Renal cortical epithelial cell (primary cell): ENCODE measurements around the gene SAFB2. TPM values are rescaled to one million over a fixed set of nuclear protein-coding genes. Genes with fewer than 3 reads are reported as not detected.
"Not testable (repeated sequence)": the region's sequence is repeated elsewhere in the genome, so short reads cannot be mapped to it uniquely, and the experiment has no call there.

Source experiments
- DNase-seq: peaks from one replicate; pipeline ENCODE4 v3.0.0-alpha.2; 2011; ENCODE audit warnings: low read depth
- total RNA-seq: library from RNA; depleted of rRNA; stranded (reverse); fragments of >200 nt; gene quantifications from 2 replicates; pipeline ENCODE4 v1.2.3, GENCODE V29; 2014

The SAFB2 gene
- total RNA-seq, 1 donor from 2014 or later = 57.2 TPM

- DNase-seq = no peak
These were observed 10.1 kb upstream of the SAFB2 start for GRCh38 chr19:5632657-5633056.

DNA sequence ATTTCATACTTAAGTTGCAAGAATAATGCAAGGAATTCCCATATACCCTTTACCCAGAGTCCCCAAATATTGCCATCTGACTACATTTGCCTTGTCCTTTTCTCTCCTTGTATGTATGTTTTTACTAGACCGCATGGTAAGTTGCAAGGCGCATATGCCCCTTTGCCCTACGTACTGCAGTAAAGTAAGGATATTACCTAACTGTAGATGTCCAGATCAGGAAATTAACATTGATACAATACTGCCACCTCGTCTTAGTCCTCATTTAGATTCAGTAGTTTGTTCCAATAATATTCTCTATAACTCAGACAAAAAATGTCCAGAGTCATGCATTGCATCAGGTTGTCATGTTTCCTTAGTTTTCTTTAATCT is 9.7 kb upstream of the SAFB2 start:
- no peak for DNase-seq

DNA sequence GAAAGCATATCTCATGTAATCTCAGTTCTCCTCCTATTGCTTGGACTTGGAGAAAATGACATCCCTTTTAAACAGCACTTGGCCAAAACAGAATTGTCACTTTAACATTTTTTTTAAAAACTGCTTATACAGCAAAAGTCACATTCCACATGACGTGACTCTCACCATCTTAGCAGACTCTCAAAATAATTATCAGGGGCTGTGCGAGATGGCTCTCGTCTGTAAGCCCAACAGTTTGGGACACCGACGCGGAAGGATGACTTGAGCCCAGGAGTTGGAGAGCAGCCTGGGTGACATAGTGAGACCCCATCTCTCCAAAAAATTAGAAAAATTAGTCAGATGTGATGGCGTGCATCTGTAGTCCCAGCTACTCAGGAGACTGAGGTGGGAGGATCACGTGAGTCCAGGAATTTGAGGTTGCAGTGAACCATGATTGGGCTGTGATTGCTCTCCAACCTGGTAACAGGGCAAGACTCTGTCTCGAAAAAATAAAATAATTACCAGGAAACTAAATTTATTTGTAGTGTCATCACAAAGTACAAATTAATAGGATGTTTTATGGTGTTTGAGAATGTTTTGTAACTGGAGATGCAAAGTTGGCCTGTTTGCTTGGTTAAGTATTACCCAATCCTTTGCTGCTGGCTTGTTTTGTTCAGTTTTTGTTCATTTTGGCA is 9.1 kb upstream of the SAFB2 start:
- DNase-seq = no peak

DNA sequence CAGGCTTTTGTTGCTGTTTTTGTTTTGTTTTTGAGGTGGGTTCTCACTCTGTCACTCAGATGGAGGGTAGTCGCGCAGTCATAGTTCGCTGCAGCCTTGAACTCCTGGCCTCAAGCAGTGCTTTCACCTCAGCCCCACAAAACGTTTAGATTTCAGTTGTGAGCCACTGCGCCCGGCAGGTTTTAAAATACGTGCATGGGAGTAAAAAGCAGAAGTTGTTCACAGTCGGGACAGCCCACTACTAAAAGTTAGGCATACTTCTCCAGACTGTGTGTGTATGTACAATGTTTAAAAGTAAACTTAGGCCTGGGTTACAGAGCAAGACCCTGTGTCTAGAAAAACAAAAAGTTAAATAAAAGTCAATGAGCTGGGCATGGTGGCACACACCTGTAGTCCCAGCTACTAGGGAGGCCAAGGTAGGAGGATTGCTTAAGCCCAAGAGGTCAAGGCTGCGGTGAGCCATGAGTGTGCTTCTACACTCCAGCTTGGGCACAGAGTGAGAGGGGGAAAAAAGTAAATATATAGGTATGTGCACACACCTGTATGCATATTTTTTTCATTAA is 6.4 kb upstream of the SAFB2 start:
- DNase-seq = no peak

- no peak for DNase-seq
These were observed 5.9 kb upstream of the SAFB2 start for GRCh38 chr19:5628461-5628860.

DNA sequence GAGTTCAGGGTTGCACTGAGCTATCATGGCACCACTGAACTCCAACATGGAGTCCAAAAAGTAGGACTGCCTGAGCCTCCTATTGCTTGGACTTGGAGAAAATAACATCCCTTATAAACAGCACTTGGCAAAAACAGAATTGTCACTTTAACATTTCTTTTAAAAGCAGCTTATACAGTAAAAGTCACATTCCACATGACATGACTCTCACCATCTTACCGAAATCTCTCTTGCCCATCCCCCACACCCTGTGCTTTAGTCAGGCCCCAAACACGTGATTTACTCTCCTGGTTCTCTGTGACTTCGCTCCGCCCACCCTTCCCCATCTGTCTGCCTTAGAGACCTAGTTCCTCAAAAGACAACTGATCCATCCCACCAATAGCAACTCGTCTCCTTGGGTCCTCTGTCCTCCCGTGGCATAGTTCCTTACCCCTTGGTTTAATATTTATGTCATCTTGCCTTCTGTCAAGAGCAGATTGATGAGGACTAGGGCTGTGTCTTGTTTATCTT is 4.9 kb upstream of the SAFB2 start:
- no peak for DNase-seq

DNA sequence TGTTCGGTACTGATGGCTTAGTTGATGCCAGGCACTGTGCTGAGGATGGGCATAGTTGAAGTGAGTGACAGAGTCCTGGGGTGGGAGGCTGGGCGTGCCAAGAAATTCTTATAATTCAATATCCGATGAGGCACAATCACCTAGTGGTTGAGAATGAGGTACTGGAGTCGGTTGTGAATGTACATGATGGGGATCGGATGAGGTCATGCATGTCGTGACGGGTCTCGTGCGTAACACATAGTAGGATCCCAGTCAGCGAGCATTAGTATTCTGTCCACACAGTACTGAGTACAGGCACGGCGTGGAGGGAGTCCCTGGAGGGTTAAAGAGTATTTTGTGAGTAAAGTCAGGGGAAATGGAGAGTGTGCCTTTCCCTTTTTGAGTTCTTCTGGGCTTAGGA is 3.1 kb upstream of the SAFB2 start:
- no peak for DNase-seq

- no peak for DNase-seq
These were observed 2.2 kb upstream of the SAFB2 start for GRCh38 chr19:5624741-5625278.

GRCh38 chr19:5624018-5624663 is 1.6 kb upstream of the SAFB2 start:
- DNase-seq = no peak

- DNase-seq = no peak
These were observed 931 bp upstream of the SAFB2 start for GRCh38 chr19:5623397-5624017.

- no peak for DNase-seq
These were observed 571 bp downstream of the SAFB2 start for GRCh38 chr19:5621945-5622464.

DNA sequence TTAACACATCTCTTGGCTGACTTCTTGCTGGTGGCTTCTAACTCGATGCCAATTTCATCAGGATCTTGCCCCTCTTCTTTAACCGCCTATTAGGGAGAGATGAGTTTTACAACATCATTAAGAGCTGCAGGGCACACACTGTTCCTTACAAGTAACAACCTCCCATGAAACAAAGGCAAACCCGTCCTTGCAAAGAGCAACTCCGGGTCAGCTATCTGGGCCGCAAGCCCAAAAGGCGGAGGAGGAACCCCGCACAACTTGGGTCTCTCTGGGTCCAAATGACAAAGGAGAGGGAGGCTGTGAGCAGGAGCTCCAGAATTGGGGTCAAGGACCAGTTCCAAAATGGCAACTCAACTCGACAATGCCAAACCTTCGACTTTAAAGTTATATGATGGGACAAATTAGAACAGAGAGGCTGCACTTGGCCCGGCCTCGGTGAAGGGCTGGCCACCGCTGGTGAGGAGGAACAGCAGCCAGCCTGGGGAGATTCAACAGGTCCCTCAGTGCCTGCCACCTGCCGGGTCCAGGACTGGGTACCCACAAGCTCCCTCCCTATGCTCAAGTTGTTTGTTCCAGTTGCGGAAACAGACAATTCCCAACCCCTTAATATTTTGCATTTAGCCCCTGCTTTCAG is 1.1 kb downstream of the SAFB2 start:
- no peak for DNase-seq

DNA sequence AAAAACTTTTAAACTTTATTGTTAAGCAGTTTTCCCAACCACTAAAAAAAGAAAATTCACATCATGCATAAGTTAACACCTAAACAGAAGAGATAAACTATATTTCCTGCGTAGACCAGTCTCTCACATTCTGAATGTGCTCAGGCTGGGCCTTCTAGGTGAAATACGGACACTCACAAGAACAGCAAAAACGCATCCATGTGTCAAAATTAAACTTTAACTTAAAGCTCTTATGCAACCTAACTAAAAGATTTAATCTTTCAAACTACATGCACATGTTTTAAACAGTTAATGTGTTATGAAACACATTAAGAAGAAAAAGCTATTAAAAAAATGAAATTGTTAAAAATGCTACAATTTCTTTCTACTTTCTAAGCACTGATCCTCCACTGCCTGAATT is 2.6 kb downstream of the SAFB2 start:
- peak; percentile 55 for DNase-seq

DNA sequence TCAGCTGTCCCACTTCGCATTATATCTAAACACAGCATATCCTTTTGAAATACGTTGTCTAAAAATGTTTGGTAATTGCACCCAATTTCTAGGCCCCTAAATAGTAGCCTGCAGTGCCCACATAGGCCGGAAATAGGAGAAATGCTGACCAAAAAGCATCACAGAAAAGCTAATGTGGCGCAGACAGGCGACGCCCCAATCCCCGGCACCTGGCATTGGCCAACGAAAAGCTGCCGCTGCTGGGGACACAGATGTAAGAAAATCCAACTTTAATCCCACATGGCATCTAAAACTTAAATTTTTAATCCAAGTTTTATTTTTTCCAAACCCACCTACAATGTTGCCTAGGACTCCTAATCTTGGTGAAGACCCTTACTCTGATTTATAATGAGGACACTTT is 4.0 kb downstream of the SAFB2 start:
- DNase-seq = no peak

- DNase-seq = no peak
These were observed 5.5 kb downstream of the SAFB2 start for GRCh38 chr19:5617080-5617479.

DNA sequence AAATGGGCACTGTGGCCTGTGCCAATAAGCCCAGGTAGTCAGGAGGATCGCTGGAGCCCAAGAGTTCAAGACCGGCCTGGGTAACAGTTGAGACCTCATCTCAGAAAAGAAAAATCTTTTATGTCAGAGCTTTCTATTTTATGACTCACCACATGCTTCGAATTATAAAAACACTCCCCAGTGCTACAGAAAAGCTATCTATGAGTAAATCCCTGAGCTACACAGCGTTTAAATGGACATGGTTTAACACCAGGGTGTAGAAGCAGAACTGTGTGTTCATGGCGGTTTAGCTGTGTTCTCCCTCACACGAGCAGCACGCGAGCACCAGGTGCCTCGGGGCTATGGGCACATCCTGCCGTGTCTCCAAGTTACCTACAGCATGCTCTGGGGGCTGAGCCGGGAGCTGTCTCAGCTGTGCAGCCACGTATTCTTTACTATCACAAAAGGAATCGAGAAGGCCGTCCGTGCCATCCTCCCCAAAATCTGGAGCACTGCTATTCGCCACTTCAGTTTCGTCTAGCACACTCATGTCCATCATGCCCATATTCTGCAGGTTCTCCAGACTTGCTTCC is 6.7 kb downstream of the SAFB2 start:
- DNase-seq = no peak

DNA sequence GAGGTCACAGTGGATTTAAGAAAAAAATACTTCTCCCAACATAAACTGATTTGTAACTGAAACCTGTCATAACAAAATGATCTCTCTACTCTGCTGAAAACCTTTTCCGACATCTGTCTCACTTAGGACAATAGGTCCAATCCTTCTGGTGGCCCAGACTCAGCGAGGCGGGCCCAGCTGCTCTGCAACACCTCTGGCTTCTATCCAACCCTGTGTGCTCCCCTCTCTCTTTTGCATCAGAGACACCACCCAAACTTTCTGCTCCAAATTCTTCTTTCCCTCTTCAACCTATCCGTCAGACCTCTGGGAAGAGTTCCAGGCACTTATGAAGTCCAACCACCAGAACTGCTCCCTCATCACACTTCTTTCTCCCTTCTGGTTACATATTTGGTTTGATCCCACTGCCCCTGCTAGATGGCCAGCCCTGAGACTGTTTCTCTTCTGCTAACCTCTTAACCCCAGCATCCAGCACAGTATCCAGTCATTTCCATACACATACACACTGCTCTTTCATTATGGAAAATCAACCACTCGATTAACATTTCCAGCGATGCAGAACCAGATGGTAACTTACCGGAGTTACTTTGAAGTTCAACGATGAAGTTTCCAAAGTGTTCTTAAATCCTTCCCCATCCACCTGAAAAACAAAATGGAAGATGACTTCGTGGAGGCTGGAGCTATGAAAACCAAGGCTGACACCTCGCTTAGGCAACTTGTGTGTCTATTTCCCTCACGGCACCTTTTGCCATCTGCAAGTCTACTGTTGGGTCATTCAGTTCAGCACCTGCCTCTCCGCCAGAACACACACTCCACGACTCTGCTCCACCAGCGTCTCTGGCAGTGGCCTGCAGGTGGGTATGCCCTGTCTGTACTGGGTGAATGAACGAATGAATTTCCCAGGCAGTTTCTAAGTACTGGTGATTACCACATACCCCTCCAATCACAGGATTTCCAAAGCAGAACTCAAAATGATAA is 9.4 kb downstream of the SAFB2 start:
- DNase-seq = no peak

DNA sequence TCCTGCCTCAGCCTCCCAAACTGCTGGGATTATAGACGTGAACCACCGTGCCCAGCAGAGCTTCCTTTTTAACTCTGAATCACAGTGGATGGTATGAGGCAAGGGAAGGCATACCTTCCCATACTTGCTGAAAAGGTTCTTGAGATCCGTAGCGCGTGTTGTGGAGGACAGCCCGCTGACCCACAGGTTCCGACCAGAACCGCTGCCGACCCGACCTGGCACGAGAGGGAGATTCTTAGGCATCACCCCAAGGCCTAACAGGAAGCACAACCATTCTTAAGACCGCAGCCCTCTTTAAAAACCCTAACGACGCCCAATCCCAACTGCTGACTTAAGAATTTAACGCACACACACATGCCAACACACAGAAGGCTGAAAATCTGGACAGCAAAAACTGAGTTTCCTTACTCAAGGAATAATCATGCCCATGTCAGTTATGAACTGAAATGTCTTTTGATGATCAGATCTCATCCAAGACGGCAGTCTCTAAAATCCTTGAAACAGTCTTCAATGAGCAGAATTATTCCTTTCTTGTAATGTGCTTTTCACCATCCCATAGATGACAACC is 12.6 kb downstream of the SAFB2 start:
- no peak for DNase-seq

DNA sequence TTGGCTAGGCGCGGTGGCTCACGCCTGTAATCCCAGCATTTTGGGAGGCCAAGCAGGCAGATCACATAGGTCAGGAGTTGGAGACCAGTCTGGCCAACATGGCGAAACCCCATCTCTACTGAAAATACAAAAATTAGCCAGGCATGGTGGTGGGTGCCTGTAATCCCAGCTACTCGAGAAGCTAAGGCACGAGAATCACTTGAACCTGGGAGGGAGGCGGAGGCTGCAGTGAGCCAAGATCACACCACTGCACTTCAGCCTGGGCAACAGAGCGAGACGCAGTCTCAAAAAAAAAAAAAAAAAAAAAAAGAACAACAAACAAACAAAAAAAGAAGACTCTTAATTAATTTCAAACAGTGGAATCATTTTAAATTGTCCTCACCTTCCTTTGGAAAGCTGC is 13.8 kb downstream of the SAFB2 start:
- not testable (repeated sequence) for DNase-seq

- no peak for DNase-seq
These were observed 14.3 kb downstream of the SAFB2 start for GRCh38 chr19:5608291-5608690.
